SU-DHL-6 (cell line): ENCODE results near the gene CEP95.

Source experiments
- H2AFZ ChIP-seq: fragments of 200-600 bp; sonication (generic); 2 replicates; pipeline ENCODE4 v1.6.1; 2014; ENCODE audit warnings: low read depth, mild to moderate bottlenecking, moderate library complexity, mixed read lengths, antibody characterized with exemption, low read length; ENCODE audit not compliant: severe bottlenecking
- H3F3A ChIP-seq: fragments of 200-600 bp; shearing (Covaris generic); 2 replicates; pipeline ENCODE4 v1.6.0; 2016; ENCODE audit warnings: antibody characterized with exemption, mild to moderate bottlenecking; ENCODE audit not compliant: insufficient read depth
- H3K27ac ChIP-seq: fragments of 200-600 bp; sonication (generic); 2 replicates; pipeline ENCODE4 v1.5.1; 2016; ENCODE audit warnings: low read depth, mild to moderate bottlenecking, low read length, moderate library complexity, mixed read lengths
- H3K27me3 ChIP-seq: fragments of 200-600 bp; sonication (generic), shearing (Covaris generic); 2 replicates; pipeline ENCODE4 v1.6.0; 2014; ENCODE audit warnings: mild to moderate bottlenecking, low read length
- H3K36me3 ChIP-seq: fragments of 200-600 bp; sonication (generic); 2 replicates; pipeline ENCODE4 v1.6.1; 2014; ENCODE audit warnings: mild to moderate bottlenecking, low read length, mixed read lengths
- H3K4me2 ChIP-seq: fragments of 300-600, 200-600 bp; shearing (Covaris generic), sonication (generic); 2 replicates; pipeline ENCODE4 v1.6.0; 2014; ENCODE audit warnings: low read length, low read depth, mild to moderate bottlenecking; ENCODE audit not compliant: poor library complexity, severe bottlenecking
- H3K4me3 ChIP-seq: fragments of 200-600 bp; sonication (generic); 2 replicates; pipeline ENCODE4 v1.5.1; 2014; ENCODE audit warnings: antibody characterized with exemption, low read length, mild to moderate bottlenecking, mixed read lengths; ENCODE audit not compliant: insufficient read depth, poor library complexity, severe bottlenecking
- H3K79me2 ChIP-seq: fragments of 200-600 bp; sonication (generic); 2 replicates; pipeline ENCODE4 v1.6.1; 2014; ENCODE audit warnings: mild to moderate bottlenecking, low read length, moderate library complexity; ENCODE audit not compliant: insufficient read depth
- H3K9ac ChIP-seq: fragments of 200-600 bp; sonication (generic); 2 replicates; pipeline ENCODE4 v1.7.0; 2014; ENCODE audit warnings: mild to moderate bottlenecking, low read length
- H3K9me2 ChIP-seq: fragments of 200-600 bp; sonication (generic); replicated peaks from 2 replicates; pipeline ENCODE4 v1.6.1; 2014; ENCODE audit warnings: low read length; ENCODE audit not compliant: insufficient read depth
- H3K9me3 ChIP-seq: fragments of 200-600 bp; sonication (generic); 2 replicates; pipeline ENCODE4 v1.6.1; 2014; ENCODE audit warnings: low read length, mixed read lengths; ENCODE audit not compliant: insufficient read depth
- H4K20me1 ChIP-seq: fragments of 200-600 bp; sonication (generic); 2 replicates; pipeline ENCODE4 v1.6.1; 2014; ENCODE audit warnings: low read depth, mild to moderate bottlenecking, antibody characterized with exemption, low read length, moderate library complexity, mixed read lengths
- CTCF ChIP-seq: fragments of 200-600 bp; sonication (generic); IDR thresholded peaks from one replicate; pipeline ENCODE4 v1.5.1; 2017; ENCODE audit warnings: antibody characterized with exemption, mild to moderate bottlenecking, low read length, moderate library complexity; ENCODE audit not compliant: insufficient read depth, poor library complexity, severe bottlenecking
- EZH2phosphoT487 ChIP-seq: fragments of 200-600 bp; sonication (generic), shearing (Covaris generic); conservative IDR thresholded peaks from 2 replicates; pipeline ENCODE4 v1.6.1; 2018; ENCODE audit warnings: mild to moderate bottlenecking, antibody characterized with exemption, low read length, moderate library complexity, mixed read lengths

The CEP95 gene

GRCh38 chr17:64503341-64503740 is 3.4 kb upstream of the CEP95 start:
- Histone ChIP-seq H3K27me3 (no peaks in the 10 kb centered on the region), H3F3A (peaks cover 73% of the 10 kb centered on the region), H3K27ac (no peak overlapping the region), H3K9me3 (no peaks in the 10 kb centered on the region), H4K20me1 (peaks cover 63% of the 10 kb centered on the region), H3K4me2 (no peak overlapping the region), H3K9me2 (no peaks in the 10 kb centered on the region), H3K9ac (no peak overlapping the region), H2AFZ (no peak overlapping the region), H3K36me3 (peaks cover 67% of the 10 kb centered on the region), H3K79me2 (peaks cover 72% of the 10 kb centered on the region), H3K4me3 (no peak overlapping the region)
- no peak for TF ChIP-seq CTCF
- no peak for TF ChIP-seq EZH2phosphoT487

- Histone ChIP-seq H2AFZ (no peak overlapping the region), H3K27me3 (no peaks in the 10 kb centered on the region), H3K9me2 (no peaks in the 10 kb centered on the region), H3K9ac (peak overlapping the region; percentile 100), H3K4me2 (peak overlapping the region; percentile 86), H3K36me3 (peaks cover 64% of the 10 kb centered on the region), H3F3A (peaks cover 66% of the 10 kb centered on the region), H3K9me3 (no peaks in the 10 kb centered on the region), H3K4me3 (peak overlapping the region; percentile 100), H3K27ac (peak overlapping the region; percentile 95; the same call in 1 of the 2 replicates), H3K79me2 (peaks cover 78% of the 10 kb centered on the region), H4K20me1 (peaks cover 65% of the 10 kb centered on the region)
- no peak for TF ChIP-seq CTCF
- no peak for TF ChIP-seq EZH2phosphoT487
Observed at GRCh38 chr17:64503821-64504768, 2.7 kb upstream of the CEP95 start.

- Histone ChIP-seq H3K4me3 (peak overlapping the region; percentile 100), H3K9me3 (no peaks in the 10 kb centered on the region), H3K27me3 (no peaks in the 10 kb centered on the region), H3K9me2 (no peaks in the 10 kb centered on the region), H3K36me3 (peaks cover 57% of the 10 kb centered on the region), H3K9ac (peak overlapping the region; percentile 100), H3K4me2 (peak overlapping the region; percentile 86), H3F3A (peaks cover 58% of the 10 kb centered on the region), H3K27ac (peak overlapping the region; percentile 95), H3K79me2 (peaks cover 82% of the 10 kb centered on the region), H2AFZ (no peak overlapping the region), H4K20me1 (peaks cover 60% of the 10 kb centered on the region)
- TF ChIP-seq EZH2phosphoT487 (no peak), CTCF (no peak)
Observed at GRCh38 chr17:64504769-64505339, 1.9 kb upstream of the CEP95 start.
